CD14-positive monocyte (primary cell): ENCODE results near the gene TMEM178B. TPM values are rescaled to one million over a fixed set of nuclear protein-coding genes. Genes with fewer than 3 reads are reported as not detected.

ENCODE experiments used
- DNase-seq, 3 donors: peaks; one replicate each; pipeline ENCODE4 v3.0.0-alpha.2; 2011 to 2022
- H2AFZ ChIP-seq: 2 replicates; pipeline ENCODE4 v1.6.0; 2012; ENCODE audit warnings: mild to moderate bottlenecking, low read depth, low read length, inconsistent platforms; ENCODE audit not compliant: insufficient read depth, poor library complexity, severe bottlenecking
- H3K27ac ChIP-seq, 2 donors: 1 replicate in 1 of 2; 2 replicates in 1 of 2; pipeline ENCODE4 v1.5.1; 2012 to 2013; ENCODE audit warnings: low read length in 2 of 2, control low read depth in 1 of 2, inconsistent platforms in 1 of 2, low read depth in 1 of 2, mild to moderate bottlenecking in 1 of 2
- H3K27me3 ChIP-seq, 2 donors: one replicate each; pipeline versions ENCODE4 v1.6.0 to v1.6.1; 2011 to 2013; ENCODE audit warnings: low read length in 2 of 2; ENCODE audit not compliant: control insufficient read depth in 2 of 2, insufficient read depth in 2 of 2
- H3K36me3 ChIP-seq, 2 donors: replicated peaks in 1 of 2; 1 replicate in 1 of 2; 2 replicates in 1 of 2; pipeline versions ENCODE4 v1.5.1 to v1.6.1; 2012 to 2013; ENCODE audit warnings: low read length in 2 of 2, control low read depth in 1 of 2, inconsistent platforms in 1 of 2, mild to moderate bottlenecking in 1 of 2; ENCODE audit not compliant: insufficient read depth in 2 of 2, control insufficient read depth in 1 of 2
- H3K4me1 ChIP-seq, 2 donors: 1 replicate in 1 of 2; 2 replicates in 1 of 2; pipeline versions ENCODE4 v1.5.1 to v1.6.1; 2012 to 2013; ENCODE audit warnings: low read length in 2 of 2, control low read depth in 1 of 2, inconsistent platforms in 1 of 2, mild to moderate bottlenecking in 1 of 2, moderate library complexity in 1 of 2; ENCODE audit not compliant: insufficient read depth in 2 of 2, control insufficient read depth in 1 of 2
- H3K4me2 ChIP-seq: replicated peaks from 2 replicates; pipeline ENCODE3; 2012; ENCODE audit warnings: low read length, moderate library complexity, mild to moderate bottlenecking; ENCODE audit not compliant: poor library complexity, severe bottlenecking; ENCODE audit errors: extremely low read depth
- H3K4me3 ChIP-seq, 3 experiments: fragments of 200-600 bp in 1 of 3; sonication (generic) in 1 of 3; replicated peaks in 1 of 3; 1 replicate in 2 of 3; 2 replicates in 1 of 3; pipeline ENCODE4 v1.5.1; 2011 to 2013; ENCODE audit warnings: low read length in 3 of 3, mild to moderate bottlenecking in 3 of 3, control low read depth in 2 of 3, low read depth in 2 of 3, inconsistent platforms in 1 of 3, moderate library complexity in 1 of 3
- H3K79me2 ChIP-seq: 2 replicates; pipeline ENCODE4 v1.6.0; 2012; ENCODE audit warnings: mild to moderate bottlenecking, control low read depth, inconsistent platforms, low read length, moderate library complexity; ENCODE audit not compliant: insufficient read depth
- H3K9ac ChIP-seq: 2 replicates; pipeline ENCODE4 v1.6.0; 2017; ENCODE audit warnings: low read length, mild to moderate bottlenecking; ENCODE audit not compliant: insufficient read depth, poor library complexity, severe bottlenecking
- H3K9me3 ChIP-seq, 2 donors: replicated peaks in 1 of 2; 1 replicate in 1 of 2; 2 replicates in 1 of 2; pipeline versions ENCODE4 v1.5.1 to v1.6.1; 2012 to 2013; ENCODE audit warnings: low read length in 2 of 2, control low read depth in 1 of 2; ENCODE audit not compliant: control insufficient read depth in 1 of 2, insufficient read depth in 1 of 2
- H4K20me1 ChIP-seq: 2 replicates; pipeline ENCODE4 v1.6.0; 2012; ENCODE audit warnings: mild to moderate bottlenecking, low read length, control low read depth, moderate library complexity; ENCODE audit not compliant: insufficient read depth
- H3K27ac Mint-ChIP-seq, 7 donors: one replicate each; pipeline ENCODE4 v1.8.0; 2020; ENCODE audit warnings: mild to moderate bottlenecking in 7 of 7, mixed read lengths in 7 of 7, moderate library complexity in 6 of 7, inconsistent platforms in 2 of 7
- H3K27me3 Mint-ChIP-seq, 3 donors: one replicate each; pipeline ENCODE4 v1.8.0; 2021 to 2022; ENCODE audit warnings: low read depth in 3 of 3, mild to moderate bottlenecking in 3 of 3, mixed read lengths in 3 of 3, moderate library complexity in 3 of 3, inconsistent platforms in 1 of 3
- H3K36me3 Mint-ChIP-seq, 2 donors: one replicate each; pipeline ENCODE4 v1.8.0; 2020; ENCODE audit warnings: mixed read lengths in 2 of 2, inconsistent platforms in 1 of 2, mild to moderate bottlenecking in 1 of 2
- H3K4me1 Mint-ChIP-seq: one replicate; pipeline ENCODE4 v1.8.0; 2020; ENCODE audit warnings: mild to moderate bottlenecking, mixed read lengths
- H3K4me3 Mint-ChIP-seq, 2 donors: one replicate each; pipeline ENCODE4 v1.8.0; 2020; ENCODE audit warnings: mild to moderate bottlenecking in 2 of 2, mixed read lengths in 2 of 2, moderate library complexity in 1 of 2
- H3K9me3 Mint-ChIP-seq, 7 donors: one replicate each; pipeline ENCODE4 v1.8.0; 2020 to 2022; ENCODE audit warnings: mixed read lengths in 7 of 7, mild to moderate bottlenecking in 6 of 7, moderate library complexity in 6 of 7, inconsistent platforms in 2 of 7
- WGBS: methylation state at CpG from one replicate; pipeline ENCODE4 v1.1.5; 2013; ENCODE audit warnings: missing lambda C conversion rate; ENCODE audit not compliant: insufficient coverage; 5-methylcytosine and 5-hydroxymethylcytosine counted together
- intact Hi-C, 2 donors: fragments of 100-400 bp; cut with micrococcal nuclease; formaldehyde crosslinking; loops; one replicate each; pipeline versions ENCODE4 v1.15.0 to v1.15.1; 2023
- polyA plus RNA-seq, 3 donors: library from polyadenylated mRNA; depleted of rRNA in 1 of 3; unstranded in 2 of 3; stranded (reverse) in 1 of 3; fragments of 300-500 nt in 2 of 3; fragments of >200 nt in 1 of 3; fragmentation: Illumina TruSeq in 2 of 3; gene quantifications; 1 replicate in 2 of 3; 2 replicates in 1 of 3; pipeline ENCODE4 v1.2.3, GENCODE V29; 2012 to 2021
- TF ChIP-seq, protein P1 (sequence below): fragments of 200-600 bp; IDR thresholded peaks from one replicate; pipeline ENCODE4 v1.8.0; 2022; ENCODE audit warnings: antibody characterized with exemption, mild to moderate bottlenecking

The TMEM178B gene
- polyA plus RNA-seq, 3 donors, result not detected

DNA sequence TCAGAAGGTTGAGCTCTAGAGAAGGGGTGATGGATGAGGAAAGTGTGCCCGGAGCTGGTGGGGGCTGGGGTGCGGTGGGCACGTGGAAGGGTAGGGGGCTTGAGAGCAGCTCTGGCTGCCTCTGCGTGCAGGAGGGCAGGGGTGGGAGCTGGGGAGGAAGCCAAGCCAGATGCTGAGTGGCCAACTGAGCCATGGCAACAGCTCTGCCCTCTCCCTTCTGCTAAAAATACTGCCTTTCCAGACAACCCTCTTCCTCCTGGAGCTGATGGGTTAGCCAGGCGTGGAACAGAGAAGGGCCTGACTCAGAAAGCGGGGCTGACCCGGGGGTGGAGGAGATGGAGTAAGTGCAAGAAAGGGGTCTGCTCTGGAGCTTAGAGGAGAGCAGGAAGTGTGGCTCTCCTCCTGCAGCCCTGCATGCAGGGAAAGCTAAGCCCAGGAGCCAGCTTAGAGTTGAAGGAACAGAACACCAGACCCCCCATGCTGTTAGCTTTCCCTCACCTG is 362.8 kb downstream of the TMEM178B start:
- H2AFZ ChIP-seq, result no peak overlapping the region
- H3K9ac ChIP-seq, result no peak overlapping the region
- TF ChIP-seq, protein P1, sequence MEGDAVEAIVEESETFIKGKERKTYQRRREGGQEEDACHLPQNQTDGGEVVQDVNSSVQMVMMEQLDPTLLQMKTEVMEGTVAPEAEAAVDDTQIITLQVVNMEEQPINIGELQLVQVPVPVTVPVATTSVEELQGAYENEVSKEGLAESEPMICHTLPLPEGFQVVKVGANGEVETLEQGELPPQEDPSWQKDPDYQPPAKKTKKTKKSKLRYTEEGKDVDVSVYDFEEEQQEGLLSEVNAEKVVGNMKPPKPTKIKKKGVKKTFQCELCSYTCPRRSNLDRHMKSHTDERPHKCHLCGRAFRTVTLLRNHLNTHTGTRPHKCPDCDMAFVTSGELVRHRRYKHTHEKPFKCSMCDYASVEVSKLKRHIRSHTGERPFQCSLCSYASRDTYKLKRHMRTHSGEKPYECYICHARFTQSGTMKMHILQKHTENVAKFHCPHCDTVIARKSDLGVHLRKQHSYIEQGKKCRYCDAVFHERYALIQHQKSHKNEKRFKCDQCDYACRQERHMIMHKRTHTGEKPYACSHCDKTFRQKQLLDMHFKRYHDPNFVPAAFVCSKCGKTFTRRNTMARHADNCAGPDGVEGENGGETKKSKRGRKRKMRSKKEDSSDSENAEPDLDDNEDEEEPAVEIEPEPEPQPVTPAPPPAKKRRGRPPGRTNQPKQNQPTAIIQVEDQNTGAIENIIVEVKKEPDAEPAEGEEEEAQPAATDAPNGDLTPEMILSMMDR, result no peak
- Mint-ChIP-seq H3K9me3 (no peaks in the 10 kb centered on the region), H3K36me3 (no peaks in the 10 kb centered on the region), H3K4me3 (no peak overlapping the region), H3K27me3 (peaks cover 3 to 5% (median 3%) of the 10 kb centered on the region in 3 donors), H3K4me1 (no peaks in the 10 kb centered on the region), H3K27ac (no peak overlapping the region)
- H3K9me3 ChIP-seq, result no peaks in the 10 kb centered on the region
- no peak overlapping the region for H3K27ac ChIP-seq
- no peaks in the 10 kb centered on the region for H3K36me3 ChIP-seq
- no peaks in the 10 kb centered on the region for H3K27me3 ChIP-seq
- intact Hi-C loops, result no loop called here
- WGBS, result no CpG with 5 or more reads among the region's 7 CpGs
- DNase-seq, result no peak
- H3K4me2 ChIP-seq, result no peak overlapping the region
- no peak overlapping the region for H3K4me3 ChIP-seq
- H4K20me1 ChIP-seq, result no peaks in the 10 kb centered on the region
- H3K79me2 ChIP-seq, result no peaks in the 10 kb centered on the region
- H3K4me1 ChIP-seq, result no peaks in the 10 kb centered on the region

DNA sequence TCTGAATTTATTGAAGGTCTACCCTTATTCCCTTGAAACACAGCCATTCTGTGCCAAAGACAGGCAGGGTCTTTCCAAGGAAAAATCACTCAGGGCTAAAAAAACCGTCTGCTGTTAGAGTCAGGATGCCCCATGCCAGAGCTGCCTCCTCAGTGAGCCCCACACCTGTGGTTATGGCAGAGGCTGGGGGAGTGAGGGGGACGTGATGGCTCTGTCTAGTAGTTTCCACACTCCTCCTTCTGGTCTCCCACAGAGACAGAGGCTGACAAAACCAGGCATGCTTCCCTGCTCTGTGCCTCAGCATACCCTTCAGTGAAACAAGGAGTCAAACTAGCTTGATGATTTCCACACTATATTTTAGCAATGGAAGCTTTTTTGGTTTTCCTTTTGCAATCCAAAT is 365.3 kb downstream of the TMEM178B start:
- Mint-ChIP-seq H3K27me3 (peaks cover 2 to 11% (median 3%) of the 10 kb centered on the region in 3 donors), H3K4me1 (no peaks in the 10 kb centered on the region), H3K4me3 (no peak overlapping the region), H3K27ac (no peak overlapping the region), H3K9me3 (peaks cover 0 to 1% (median 0%) of the 10 kb centered on the region in 7 donors), H3K36me3 (no peaks in the 10 kb centered on the region)
- Histone ChIP-seq H3K36me3 (no peaks in the 10 kb centered on the region), H4K20me1 (no peaks in the 10 kb centered on the region), H3K27me3 (no peaks in the 10 kb centered on the region), H3K27ac (no peak overlapping the region), H3K9me3 (no peaks in the 10 kb centered on the region), H2AFZ (no peak overlapping the region), H3K79me2 (no peaks in the 10 kb centered on the region), H3K4me3 (no peak overlapping the region), H3K9ac (no peak overlapping the region), H3K4me1 (no peaks in the 10 kb centered on the region), H3K4me2 (no peak overlapping the region)
- TF ChIP-seq, protein P1, result no peak
- no peak for DNase-seq
- intact Hi-C loops, result no loop called here
- WGBS, result 89% methylated on average over 1 of the region's 2 CpGs
